Measurements from ENCODE around the gene GGT7.
"Not testable (repeated sequence)": the region's sequence is repeated elsewhere in the genome, so short reads cannot be mapped to it uniquely, and the experiment has no call there.

GGT7 gene

DNA sequence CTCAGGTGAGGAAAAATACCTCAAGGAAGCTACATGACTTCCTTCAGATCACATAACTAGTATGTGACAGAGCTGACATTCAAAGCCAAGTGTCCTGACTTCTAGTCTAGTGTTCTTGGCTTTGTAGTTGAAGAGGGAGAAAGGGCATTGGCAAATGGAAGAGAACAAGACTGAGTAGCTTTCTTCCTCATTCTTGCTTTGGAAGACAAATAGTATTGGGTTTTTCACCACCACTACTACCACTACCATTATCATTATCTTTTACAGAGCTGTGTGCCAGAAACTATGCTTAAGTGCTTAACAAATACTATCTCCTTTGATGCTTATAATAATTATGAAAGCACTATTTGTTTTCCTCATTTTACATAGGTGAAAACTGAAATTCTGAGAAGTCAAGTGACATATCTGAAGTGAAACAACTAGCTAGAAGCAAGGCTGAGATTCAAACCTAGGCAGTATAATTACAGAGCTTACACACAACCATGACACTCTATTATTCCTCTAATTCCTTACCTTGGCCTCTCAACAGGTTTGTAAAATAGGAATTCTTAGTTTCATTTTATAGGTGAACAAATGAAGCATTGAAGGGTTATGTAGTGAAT is 10.5 kb upstream of the GGT7 start:
- DNase-seq (ENCODE audit: low read depth), result no peak

DNA sequence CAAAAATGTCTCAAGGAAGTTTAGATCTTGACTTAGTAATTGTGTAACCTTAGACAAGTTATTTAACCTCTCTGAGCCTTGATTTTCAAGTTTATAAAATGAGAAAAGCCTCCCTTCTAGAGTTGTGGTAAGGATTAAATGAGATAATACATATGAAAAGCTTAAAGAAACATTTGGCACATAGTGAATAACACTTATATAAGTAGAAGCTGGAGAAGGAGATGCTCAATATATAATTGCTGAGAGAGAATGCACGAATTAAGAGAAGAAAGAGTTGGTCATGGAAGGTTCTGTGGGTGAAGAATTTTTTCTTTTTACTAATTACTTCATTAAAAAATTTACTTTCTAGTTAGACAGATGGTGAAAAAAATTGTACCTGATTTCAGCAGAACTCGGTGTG is 9.0 kb upstream of the GGT7 start:
- no peak for DNase-seq (ENCODE audit: low read depth)

DNA sequence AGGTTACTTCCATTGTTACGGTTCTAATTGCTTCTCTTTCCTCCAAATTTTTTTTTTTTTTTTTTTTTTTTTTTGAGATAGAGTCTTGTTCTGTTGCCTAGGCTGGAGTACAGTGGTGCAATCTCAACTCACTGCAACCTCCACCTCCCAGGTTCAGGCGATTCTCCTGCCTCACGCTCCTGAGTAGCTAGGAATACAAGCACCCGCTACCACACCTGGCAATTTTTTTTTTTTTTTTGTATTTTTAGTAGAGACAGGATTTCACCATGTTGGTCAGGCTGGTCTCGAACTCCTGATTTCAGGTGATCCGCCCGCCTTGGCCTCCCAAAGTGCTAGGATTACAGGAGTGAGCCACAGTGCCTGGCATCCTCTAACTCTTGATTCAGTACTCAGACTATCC is 8.3 kb upstream of the GGT7 start:
- DNase-seq (ENCODE audit: low read depth), result not testable (repeated sequence)

DNA sequence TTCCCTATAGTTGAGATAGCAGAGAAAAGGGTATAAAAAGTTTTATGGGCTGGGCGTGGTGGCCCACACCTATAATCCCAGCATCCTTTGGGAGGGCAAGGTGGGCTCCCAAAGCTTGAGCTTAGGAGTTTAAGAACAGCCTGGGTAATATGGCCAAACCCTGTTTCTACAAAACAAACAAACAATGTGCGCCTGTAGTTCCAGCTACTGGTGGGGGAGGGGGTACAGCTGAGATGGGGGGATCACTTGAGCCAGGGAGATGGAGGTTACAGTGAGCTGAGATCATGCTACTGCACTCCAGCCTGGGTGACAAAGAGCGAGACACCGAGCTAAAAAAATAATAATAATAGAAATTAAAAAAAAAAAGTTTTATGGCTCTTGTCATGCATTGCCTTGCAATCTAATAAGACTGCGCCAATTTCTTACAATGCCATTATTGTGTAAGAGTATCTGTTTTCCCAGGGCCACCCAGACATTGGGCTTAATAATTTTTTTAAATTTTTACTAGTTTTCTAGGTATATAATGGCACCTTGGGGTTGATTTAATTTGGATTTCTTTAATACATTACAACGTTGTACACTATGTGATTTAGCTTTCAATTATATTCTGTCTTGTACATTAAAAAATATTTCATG is 7.7 kb upstream of the GGT7 start:
- DNase-seq (ENCODE audit: low read depth), result no peak

DNA sequence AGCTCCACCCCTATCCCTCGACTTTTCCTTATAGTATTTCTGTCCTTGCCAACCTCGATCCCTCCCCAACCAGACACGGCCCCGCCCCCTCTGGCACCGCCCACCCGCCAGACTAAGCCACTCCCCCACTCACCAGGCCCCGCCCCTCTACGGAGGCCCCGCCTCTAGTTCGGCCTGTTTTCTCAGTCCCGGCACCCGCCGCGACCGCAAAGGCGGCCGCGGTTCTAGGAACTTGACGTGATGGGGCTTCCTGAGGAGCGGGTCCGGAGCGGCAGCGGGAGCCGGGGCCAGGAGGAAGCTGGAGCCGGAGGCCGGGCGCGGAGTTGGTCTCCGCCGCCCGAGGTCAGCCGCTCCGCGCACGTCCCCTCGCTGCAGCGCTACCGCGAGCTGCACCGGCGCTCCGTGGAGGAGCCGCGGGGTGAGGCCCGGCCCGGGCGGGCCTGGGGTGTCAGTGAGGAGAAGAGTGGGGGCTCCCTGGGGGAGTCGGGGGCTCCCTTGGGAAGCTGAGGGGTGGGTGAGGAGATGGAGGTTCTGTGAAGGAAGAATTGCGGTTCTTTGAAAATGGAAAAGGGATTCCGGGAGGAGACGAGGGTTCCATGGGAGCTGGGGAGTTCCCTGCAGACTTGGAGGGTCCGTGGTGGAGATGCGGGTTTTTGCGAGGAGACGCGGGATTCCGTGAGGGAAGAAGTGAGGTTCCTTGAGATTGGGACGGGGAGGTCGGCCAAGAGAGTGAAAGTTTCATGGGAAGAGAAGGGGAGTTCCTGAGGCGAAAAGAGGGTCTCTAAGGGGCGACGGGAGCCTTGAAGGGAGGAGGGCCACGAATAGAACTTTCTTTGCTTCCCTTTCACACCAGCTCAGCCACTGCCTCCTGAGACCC is 4.0 kb upstream of the GGT7 start, which contains the start of gene ACSS2:
ACSS2 (plus strand) TSS at position 207 of the 877 bp plus-strand sequence; CDS start at position 241, 34 bp downstream.
- DNase-seq (ENCODE audit: low read depth), result peak; percentile 85

DNA sequence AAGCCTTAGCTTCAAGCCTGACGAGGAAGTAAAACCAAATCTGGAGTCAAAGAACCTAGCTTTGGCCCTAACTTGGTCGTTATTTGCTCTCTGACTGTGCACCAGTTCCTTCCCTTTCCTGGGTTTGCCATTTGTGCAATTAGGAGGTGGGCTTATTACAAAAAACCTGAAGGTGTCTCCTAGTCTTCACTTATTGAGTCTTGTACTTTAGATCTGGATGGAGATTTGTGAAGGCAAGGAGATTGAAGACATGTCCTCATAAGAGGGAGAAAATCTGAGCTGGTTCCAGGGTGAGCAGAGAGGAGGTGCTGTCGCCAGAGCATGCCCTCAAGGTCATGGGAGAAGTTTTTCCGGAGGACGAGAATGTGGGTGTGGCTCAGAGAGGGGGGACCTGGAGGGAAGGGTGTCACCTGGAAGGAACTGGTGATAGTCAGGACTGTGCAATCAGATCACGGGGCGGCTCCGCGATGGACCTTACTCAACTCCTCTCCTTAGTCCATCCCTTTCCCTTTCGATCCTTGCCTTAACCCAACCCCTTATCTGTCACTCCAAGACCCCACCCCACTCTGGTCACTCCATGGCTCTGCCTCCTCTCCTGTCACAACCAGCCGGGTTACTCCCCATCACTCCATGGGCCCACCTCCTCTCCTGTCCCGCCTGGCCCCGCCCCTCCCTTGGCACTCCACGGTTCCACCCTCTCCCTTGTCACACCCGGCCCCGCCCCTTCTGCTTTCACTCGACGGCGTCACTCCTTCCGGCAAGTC is 3.2 kb upstream of the GGT7 start:
- DNase-seq (ENCODE audit: low read depth), result no peak

DNA sequence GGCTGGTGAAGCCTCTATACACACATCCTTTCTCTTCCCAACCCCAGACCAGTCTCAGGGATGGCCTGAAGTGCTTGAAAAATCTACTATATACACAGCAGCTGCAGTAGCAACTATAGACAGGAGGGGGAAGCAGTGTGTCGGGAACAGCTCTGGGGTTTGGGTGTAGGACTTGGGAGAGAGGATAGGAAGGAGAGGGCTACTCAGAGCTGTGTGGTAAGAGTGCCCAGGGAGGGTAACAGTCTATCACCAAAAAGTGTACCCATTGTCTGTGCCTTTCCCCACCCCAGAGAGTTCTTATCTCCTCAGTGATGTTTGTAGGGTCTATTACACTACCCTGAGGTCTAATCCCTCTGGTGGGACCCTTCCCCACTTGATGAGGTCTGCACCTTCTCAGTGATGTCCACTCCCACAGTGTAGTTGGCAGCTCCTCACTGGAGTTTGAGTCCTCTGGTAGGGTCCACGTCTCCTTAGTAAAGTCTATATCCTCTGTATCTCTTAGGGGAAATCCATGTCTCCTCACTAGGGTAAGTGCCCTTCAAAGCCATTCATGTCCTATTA is 1.5 kb upstream of the GGT7 start:
- no peak for DNase-seq (ENCODE audit: low read depth)

DNA sequence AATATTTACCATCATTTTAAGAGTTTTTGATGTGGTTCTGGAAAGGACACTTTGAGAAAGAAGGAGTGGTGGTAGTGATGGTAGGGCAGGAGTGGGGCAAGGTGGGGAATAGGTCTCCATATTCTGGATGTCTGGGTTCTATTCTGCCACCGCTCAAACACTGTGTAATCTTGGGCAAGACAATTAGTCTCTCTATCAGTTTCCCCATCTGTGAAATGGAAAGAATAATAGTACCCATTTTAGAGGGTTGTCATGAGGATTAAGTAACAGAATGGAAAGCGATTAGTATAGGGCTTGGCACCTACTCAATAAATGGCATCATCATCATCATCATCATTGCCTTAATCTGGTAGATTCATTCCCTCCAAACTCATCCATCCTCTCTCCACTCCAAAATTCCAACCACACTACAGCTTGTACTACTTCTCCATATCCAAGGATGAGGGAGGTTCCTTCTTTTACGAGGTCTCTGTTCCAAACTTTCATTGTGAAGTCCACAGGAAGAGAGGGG is 982 bp upstream of the GGT7 start:
- DNase-seq (ENCODE audit: low read depth), result no peak

DNA sequence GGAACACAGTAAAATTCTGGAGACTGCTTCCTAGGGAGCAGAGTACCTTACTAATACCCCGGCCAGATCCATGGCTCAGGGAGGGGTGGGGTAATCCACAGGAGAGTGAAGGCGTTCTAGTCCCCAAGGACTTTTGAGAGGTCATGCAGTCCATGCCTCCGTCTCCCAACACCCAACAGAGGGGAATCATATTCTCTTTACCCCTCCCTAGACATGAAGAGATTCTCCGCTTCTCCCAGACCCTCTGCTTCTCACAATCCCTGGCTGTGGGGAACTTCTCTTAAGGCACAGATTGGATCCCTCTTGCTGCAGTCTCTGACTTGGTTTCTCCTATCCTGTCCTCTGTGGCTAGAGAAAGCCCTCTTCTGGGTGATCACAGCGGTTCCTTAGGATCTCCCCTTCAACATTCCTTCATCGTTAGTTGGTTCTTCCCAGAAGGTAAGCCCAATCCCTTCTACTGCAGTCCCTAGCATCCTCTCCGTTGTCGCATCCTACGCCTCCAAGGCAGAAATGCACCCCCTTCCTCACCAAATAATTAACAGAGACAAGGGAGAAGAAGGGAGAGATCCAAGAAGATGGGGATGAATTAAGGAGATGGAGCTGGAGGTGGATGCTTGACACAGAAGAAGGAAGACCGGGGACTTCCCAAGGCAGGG is 562 bp downstream of the GGT7 start:
- DNase-seq (ENCODE audit: low read depth), result no peak

DNA sequence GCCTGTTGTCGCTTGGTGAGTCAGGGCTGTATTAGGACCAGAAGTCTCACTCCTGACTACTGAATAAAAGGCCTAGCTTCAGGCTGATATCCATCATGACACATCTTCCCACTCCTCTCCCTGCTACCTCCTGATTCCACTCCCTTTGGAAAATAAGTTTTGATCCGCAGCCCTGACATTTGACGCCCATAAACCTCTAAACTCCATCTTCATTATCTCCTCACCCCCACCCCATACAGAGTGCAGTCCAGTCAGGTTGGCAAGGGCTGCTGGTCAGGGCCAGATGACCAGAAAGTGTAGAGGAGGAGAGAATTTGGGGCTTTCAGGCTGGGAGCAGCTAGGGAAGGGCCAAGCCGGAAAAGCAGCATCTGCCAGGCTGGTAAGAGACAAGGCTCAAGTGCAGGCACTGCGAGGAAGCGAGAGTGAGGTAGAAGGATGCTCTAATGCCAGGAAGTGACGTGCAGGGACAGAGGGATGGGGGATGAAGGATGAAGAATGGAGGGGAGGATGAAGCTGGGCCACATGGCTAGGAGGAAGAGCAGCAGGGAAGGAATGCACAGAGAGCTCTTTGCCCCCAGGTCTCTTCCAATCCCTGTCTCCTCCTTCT is 1.2 kb downstream of the GGT7 start:
- no peak for DNase-seq (ENCODE audit: low read depth)

DNA sequence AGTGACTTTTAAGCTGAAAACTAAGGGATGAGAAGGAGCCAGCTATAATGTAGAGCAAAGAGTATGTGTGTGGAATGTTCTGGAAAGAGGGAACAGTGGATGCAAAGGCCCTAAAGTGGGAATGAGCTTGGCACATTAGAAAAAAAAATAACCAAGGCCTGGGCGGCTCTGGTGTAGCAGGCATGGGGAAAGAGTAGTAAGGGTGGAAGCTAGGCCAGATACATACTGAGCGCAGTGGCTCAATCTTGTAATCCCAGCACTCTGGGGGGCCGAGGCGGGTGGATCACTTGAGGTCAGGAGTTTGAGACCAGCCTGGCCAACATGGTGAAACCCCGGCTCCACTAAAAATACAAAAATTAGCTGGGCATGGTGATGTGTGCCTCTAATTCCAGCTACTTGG is 8.4 kb downstream of the GGT7 start:
- no peak for DNase-seq (ENCODE audit: low read depth)

DNA sequence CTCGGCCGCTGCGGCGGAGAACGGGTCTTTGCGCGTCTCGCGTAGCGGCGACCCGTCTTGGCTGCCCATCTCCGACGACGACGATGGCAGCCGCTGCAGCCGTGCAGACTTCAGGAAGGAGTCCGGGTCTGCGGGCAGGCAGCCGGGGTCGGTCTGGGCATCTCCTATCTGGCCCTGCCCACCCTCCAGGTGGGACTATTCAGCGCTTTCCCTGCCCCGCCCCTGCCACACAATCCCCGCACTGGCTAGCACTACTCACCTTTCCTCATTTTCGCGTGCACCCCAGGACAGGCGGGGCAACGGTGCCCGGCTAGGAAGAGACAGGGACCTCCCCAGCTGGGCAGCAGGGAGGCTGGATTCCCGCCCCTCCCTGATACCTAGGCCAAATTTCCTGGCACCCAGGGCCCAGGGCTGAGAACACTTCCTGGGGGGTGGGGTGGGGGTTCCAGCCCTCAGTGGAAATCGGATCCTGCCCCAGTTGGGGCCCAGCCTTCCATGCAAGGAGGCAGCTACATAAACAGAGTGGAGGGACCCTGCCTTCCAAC is 9.2 kb downstream of the GGT7 start:
- DNase-seq (ENCODE audit: low read depth), result no peak

DNA sequence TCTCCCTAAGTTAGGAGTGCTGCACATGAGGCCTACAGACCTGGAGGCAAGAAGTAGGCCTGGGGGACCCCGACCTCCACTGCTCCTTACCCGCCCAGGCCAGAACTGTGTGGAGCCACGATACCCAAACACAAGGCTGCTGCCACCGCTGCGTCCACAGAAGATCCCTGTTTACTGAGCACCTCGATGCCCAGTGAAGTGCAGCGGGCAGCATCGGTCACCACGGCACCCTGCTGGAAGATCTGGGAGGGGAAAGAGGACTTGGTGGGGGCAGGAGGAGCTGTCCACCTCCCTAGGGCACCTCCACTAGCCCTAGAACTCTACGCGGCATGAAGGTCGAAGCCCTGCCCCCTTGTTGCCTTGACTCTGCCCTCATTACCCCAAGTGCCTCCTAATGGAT is 9.9 kb downstream of the GGT7 start:
- no peak for DNase-seq (ENCODE audit: low read depth)

DNA sequence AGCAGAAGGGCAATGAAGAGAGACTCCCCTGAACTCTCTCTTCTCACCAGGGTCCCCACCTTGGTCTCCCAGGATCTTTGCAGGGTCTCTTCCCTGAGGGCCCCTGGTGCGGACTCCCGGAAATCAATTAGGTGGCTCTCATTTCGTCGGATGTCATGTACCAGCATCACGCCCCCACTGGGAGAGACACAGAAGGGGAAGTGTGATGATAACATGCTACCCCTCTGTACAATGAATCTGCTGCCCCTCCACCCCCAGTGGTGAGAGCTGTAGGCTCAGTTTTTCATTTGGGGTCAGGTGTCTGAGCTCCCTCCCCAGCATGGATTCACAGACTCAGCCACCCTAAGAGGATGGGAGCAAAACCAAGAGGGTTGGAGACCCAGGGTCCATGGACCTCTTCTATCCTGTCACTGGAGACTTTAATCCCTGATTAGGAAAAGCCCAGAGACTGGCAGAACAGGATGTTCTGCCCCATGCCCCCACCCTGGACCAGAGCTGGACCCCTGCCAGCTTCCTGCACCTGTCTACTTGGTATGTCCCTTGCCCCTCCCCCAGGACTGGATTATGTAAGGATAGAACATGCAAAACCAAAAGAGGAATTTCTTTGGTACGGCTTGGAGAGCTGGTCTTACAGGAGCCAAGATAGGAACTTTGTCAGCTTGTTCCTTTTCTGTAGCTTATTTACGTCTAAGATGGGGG is 11.1 kb downstream of the GGT7 start:
- DNase-seq (ENCODE audit: low read depth), result no peak

DNA sequence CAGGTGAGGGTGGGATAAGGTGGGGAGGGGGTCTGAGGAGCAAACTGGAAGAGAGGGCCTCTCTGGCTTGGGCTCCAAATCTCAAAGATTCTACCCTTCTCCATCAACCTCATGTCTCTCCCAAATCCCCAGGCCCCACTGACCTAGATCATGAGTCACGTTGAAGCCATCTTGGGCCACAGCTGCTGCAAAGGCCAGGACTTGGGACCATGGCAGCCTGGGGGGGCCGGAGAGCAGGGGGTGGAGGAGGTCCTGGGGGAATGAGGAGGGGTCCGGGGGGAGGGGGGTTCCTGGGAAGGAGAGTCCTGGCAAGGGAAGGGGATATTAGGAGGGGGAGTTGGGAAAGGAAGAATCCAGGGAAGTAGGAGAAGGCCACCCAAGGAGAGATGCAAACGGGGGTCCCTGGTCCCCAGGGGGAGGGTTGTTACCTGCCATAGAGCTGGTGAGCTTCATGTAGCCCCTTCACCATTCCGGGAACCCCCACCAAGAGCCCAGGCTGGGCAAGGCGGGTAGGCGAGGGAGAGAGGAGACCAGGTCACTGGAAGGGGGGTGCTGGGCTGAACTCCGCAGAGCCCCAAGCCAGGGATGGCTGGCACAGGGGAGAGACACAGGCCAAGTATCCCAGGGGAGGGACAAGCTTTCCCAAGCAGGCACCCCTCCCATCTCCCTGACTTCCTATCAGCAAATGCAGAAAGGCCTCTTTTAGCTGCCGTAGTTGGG is 12.7 kb downstream of the GGT7 start:
- no peak for DNase-seq (ENCODE audit: low read depth)

DNA sequence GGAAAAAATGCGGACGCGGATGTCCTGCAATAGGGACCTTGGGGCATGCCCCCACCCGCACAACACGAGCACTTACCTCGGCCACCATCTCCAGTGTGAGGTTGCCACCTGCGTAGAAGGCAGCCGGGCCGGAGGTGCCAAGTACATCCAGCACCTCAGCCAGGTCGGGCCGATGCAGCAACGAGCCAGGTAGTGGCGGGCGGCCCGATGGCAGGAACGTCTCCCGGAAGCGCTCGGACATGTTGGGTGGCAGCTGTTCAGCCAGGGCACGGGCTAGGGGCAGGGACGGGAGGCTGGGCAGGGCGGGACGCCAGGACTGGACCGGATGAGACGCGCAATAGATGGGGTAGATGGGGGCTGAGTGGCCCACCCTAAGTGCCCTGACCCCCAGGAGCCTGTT is 13.3 kb downstream of the GGT7 start:
- DNase-seq (ENCODE audit: low read depth), result no peak

DNA sequence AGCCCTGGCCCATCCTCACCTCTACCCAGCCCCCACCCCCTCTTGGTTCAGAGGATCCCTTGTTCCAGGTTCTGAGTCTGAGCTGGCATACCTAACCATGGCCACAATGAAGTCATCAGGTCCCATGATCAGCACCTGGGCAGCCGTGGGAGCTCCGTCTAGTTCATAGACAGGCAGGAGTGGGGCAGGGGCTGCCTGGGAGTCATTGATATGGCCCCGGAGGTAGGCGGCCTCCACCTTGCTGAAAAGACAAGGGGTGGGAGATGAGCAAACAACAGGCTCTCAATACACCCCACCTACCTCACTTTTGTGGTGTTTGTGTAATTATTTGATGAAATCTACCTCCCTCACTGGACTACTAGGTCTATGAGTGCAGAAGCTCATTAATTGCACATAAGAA is 20.4 kb downstream of the GGT7 start:
- no peak for DNase-seq (ENCODE audit: low read depth)

DNA sequence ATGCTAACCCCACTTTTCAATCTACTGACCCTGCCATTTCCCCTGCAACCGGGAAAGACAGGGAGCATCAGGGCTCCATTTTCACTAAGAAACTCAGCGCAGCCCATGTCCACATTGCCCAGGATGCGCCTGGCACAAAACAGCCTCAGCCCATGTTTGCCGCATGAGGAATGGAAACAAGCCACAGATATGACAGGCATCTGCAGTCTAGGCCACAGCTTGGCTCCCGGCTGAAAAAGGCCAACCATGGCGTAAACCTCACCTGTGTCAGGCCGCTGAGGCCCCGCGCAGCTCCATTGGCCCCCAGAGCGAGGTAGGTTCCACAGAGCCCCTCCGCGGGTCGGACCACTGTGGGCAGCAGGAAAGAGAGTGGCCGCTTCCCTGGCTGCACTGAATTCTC is 21.7 kb downstream of the GGT7 start:
- DNase-seq (ENCODE audit: low read depth), result no peak

DNA sequence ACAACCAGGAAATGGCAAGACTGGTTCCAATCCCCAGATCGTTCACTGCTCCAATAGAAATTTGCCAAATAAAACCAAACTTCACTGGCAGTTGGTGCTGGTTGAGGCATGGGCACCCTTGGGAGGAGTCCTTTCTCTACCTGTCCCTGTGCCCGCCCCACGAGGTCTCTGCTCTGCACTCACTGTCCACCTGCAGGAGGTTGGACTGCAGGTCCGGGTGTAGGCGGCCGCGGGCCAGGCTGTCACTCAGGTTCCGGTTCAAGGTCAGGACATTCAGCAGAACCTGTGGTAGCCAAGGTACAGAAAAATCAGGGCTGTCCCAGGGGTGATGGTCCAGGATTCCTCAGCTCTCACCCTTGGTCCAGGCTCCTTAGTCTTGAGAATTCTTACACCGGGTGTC is 22.9 kb downstream of the GGT7 start:
- DNase-seq (ENCODE audit: low read depth), result no peak
